ENCODE results near the gene SERPINB7.

SERPINB7 gene

DNA sequence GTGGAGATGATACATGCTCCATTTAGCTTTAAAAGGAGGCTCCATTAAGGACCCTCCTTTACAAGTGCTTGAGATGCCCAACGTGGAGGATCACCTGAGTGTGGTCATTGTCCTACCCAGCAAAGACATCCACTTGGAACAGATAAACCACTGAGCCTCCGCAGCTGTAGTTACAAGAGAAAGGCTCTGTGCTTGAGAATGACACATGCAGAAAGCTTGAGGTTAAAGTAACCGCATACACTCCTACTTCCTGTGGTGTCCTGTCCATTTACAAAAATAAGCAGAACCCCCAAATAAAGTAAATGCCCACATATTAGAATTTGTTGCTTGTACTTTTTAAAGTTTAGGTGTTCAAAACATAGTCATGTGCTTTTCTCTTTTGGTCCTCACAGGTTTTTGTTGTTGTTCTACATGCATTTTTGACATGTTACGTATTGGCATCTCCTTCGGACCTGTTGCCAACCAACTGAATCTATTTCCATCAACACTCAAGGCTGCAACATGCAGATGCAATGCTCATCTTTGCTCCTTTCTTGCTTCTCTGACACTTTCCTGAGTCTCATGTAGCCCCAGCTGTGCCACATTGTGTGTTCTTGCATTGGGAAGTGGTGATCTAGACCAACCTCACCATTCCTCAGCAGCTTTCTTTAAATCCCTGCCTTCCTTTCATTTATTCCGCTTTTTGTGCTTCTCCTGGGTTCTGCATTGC, 56.0 kb downstream of the SERPINB7 start:
- in situ Hi-C loops (cut with HindIII; ENCODE audit: low pct_ligation_motif_present, low pct_unique_long_range_greater_than_20kb, low sequenced_read_pairs), result no loop called here
- DNase-seq, result no peak

GRCh38 chr18:63832470-63832869, 57.3 kb downstream of the SERPINB7 start:
- DNase-seq, result no peak
- in situ Hi-C loops (cut with HindIII; ENCODE audit: low pct_ligation_motif_present, low pct_unique_long_range_greater_than_20kb, low sequenced_read_pairs), result no loop called here

DNA sequence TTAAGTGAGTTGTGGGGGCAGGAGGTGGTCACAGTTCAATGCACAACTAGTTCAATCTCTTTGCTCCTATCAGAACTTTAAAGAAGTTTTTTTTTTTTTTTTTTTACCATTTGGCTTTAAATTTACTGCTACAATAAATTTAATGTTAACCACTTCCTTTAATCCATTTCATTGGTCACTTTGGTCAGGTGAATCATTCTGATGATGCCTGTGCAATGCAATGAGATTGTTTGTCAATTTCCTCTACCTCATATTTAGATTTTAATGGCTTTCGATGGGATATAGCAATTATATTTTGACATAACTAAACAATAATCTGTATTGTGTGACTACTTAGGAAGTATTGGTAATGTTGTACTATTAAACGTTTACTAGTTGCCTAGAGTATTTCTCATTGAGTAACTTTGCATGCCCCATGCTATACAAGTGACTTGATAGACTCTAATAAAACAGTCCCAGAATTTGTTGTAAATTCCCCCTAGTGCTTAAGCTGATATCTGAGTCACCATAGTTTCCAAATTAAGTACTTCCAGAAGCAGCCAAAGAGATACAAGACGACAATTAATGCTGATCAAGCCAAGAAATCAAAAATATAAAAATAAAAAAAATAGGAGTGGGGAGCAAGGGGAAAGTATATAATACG, 59.4 kb downstream of the SERPINB7 start:
- in situ Hi-C loops (cut with HindIII; ENCODE audit: low pct_ligation_motif_present, low pct_unique_long_range_greater_than_20kb, low sequenced_read_pairs), result no loop called here
- DNase-seq, result no peak

DNA sequence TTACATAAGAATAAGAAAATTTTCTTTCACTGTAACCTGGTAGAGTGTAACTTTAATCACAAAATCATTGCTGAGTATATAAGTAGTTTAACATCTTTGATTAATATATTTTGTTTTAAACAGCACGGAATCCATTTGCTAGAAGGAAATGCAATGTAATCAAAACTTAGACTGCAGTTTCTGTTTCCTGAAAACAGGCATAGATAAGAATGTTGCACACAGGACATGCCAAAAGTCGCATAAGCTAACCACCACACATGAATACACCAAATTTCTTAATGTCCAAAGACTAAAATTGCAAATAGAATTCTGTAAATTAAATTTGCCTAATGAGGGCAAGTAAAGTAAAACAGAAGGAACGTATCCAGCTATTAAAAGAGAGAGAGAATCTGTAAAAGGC, 61.2 kb downstream of the SERPINB7 start:
- in situ Hi-C loops (cut with HindIII; ENCODE audit: low pct_ligation_motif_present, low pct_unique_long_range_greater_than_20kb, low sequenced_read_pairs), result no loop called here
- no peak for DNase-seq

- in situ Hi-C loops (cut with HindIII; ENCODE audit: low pct_ligation_motif_present, low pct_unique_long_range_greater_than_20kb, low sequenced_read_pairs), result no loop called here
- no peak for DNase-seq
These were observed 62.4 kb downstream of the SERPINB7 start for GRCh38 chr18:63837590-63837989.

- no peak for DNase-seq
- in situ Hi-C loops (cut with HindIII; ENCODE audit: low pct_ligation_motif_present, low pct_unique_long_range_greater_than_20kb, low sequenced_read_pairs), result no loop called here
These were observed 67.8 kb downstream of the SERPINB7 start for GRCh38 chr18:63843008-63843407.

DNA sequence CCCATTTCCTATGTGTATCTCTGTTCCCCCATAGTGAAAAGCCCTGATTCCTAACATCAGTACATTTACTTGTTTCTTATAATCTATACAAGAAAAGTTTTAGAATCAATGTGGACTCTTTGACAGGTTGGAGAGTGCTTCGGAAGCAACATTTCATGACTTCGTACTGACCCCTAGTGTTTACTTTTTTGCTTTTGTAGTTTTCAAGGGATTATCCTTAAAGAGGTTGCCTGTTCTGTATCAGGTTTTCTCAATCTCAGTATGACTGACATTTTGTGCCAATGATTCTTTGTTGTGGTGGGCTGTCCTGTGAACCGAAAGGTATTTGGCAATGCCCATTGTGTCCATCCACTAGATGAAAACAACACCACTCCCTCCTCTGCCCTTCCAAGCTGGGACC, 69.0 kb downstream of the SERPINB7 start:
- peak; percentile 39 for DNase-seq

GRCh38 chr18:63848159-63848558, 72.9 kb downstream of the SERPINB7 start:
- in situ Hi-C loops (cut with HindIII; ENCODE audit: low pct_ligation_motif_present, low pct_unique_long_range_greater_than_20kb, low sequenced_read_pairs), result no loop called here
- peak; percentile 54 for DNase-seq

More for the DNA sequence above, 69.0 kb downstream of the SERPINB7 start:
- in situ Hi-C loops (cut with HindIII; ENCODE audit: low pct_ligation_motif_present, low pct_unique_long_range_greater_than_20kb, low sequenced_read_pairs), result no loop called here

DNA sequence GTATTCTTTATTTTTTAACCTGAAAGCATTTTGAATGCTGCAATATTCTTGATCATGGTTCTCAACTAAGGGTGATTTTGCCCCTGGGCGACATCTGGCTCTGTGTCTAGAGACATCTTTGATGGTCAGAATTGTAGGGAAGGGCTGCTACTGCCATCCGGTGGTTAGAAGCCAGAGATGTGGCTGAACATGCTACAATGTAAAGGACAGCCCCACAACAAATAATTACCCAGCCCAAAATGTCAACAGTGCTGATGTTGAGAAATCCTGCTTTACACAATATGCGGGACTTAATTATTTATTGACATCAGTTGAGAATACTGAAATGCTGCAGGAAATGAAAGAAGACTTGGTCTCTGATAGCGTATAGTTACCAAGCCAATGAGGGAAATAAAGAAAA, 74.8 kb downstream of the SERPINB7 start:
- DNase-seq, result peak; percentile 8
- in situ Hi-C loops (cut with HindIII; ENCODE audit: low pct_ligation_motif_present, low pct_unique_long_range_greater_than_20kb, low sequenced_read_pairs), result no loop called here

- in situ Hi-C loops (cut with HindIII; ENCODE audit: low pct_ligation_motif_present, low pct_unique_long_range_greater_than_20kb, low sequenced_read_pairs), result no loop called here
- no peak for DNase-seq
These were observed 75.4 kb downstream of the SERPINB7 start for GRCh38 chr18:63850636-63851035.
